ENCODE results near the gene HOXC9. TPM values are rescaled to one million over a fixed set of nuclear protein-coding genes. Genes with fewer than 3 reads are reported as not detected.

HOXC9 gene
- polyA plus RNA-seq, 1 experiment = 1.2 TPM

DNA sequence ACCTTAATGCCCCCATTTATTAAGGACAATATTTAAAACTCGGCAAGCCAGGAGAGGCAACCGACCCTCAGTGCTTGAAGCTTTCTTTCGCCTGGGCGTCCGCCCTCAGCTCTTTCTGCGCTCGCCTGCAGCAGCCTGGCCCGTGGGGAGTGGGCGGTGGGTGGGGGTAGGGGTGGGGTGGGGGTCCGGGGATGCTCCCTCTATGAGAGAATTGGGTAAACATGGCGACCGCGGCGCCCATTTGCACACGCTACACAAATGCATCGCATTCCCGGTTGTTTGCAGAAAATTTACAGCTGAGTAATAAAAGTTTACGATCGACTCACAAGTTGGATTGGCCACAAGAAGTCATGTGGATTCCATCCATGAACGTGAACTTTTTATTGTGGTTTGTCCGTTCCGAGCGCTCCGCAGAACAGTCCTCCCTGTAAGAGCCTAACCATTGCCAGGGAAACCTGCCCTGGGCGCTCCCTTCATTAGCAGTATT lies 16.6 kb downstream of the HOXC9 start:
- CTCF ChIA-PET = interaction anchor here (1.3 to 2.9 kb wide), 8 partner anchors 10 to 199 kb away, joined by 4 to 22 read pairs (median 12); partner anchors contain the start of genes HOXC11, HOXC8 and HOXC9
- DNase-seq (ENCODE audit: low read depth) = peak; percentile 52
- no peaks in the 10 kb centered on the region for H3K36me3 ChIP-seq (ENCODE audit: control insufficient read depth, insufficient read depth, low read length)
- TF ChIP-seq, protein P1, sequence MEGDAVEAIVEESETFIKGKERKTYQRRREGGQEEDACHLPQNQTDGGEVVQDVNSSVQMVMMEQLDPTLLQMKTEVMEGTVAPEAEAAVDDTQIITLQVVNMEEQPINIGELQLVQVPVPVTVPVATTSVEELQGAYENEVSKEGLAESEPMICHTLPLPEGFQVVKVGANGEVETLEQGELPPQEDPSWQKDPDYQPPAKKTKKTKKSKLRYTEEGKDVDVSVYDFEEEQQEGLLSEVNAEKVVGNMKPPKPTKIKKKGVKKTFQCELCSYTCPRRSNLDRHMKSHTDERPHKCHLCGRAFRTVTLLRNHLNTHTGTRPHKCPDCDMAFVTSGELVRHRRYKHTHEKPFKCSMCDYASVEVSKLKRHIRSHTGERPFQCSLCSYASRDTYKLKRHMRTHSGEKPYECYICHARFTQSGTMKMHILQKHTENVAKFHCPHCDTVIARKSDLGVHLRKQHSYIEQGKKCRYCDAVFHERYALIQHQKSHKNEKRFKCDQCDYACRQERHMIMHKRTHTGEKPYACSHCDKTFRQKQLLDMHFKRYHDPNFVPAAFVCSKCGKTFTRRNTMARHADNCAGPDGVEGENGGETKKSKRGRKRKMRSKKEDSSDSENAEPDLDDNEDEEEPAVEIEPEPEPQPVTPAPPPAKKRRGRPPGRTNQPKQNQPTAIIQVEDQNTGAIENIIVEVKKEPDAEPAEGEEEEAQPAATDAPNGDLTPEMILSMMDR (IDR thresholded peaks at IDR 0.05; ENCODE audit: insufficient read depth, low read depth, low read length) = no peak
- peak overlapping the region; percentile 72 for H3K4me3 ChIP-seq (ENCODE audit: low read depth, low read length)
- H3K27me3 ChIP-seq (ENCODE audit: control insufficient read depth, insufficient read depth, low read length) = peaks cover 11% of the 10 kb centered on the region
- POLR2A ChIA-PET = interaction anchor here (0.8 kb wide), 1 partner anchor 10 kb away, joined by 4 read pairs; no protein-coding TSS in a partner anchor

DNA sequence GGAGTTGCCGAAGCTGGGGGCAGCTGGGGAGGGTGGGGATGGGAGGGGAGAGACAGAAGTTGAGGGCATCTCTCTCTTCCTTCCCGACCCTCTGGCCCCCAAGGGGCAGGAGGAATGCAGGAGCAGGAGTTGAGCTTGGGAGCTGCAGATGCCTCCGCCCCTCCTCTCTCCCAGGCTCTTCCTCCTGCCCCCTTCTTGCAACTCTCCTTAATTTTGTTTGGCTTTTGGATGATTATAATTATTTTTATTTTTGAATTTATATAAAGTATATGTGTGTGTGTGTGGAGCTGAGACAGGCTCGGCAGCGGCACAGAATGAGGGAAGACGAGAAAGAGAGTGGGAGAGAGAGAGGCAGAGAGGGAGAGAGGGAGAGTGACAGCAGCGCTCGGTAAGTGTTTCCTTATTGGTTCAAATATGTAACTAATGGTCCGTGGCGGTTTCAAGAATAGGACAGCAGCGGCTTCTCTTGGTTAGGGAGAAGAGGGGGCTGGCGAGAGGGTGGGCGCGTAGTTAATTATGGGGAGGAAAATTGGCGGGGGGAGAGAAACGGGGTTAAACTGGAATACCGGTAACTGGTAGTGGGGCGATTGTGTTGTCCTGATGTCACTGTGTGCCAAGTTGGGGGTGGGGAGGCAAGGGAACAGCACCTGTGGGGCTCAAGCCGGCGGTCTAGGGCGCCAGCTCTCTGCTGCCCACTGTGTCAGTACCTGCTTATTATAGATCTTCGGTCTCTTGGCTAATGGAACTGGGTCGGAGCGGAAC lies 17.2 kb downstream of the HOXC9 start:
- ChIA-PET POLR2A (interaction anchor here (0.5 to 0.8 kb wide), 4 partner anchors 8 to 16 kb away, joined by 3 to 9 read pairs (median 4); partner anchors contain the start of genes HOXC5 and HOXC8), CTCF (interaction anchor here (1.0 to 2.9 kb wide), 10 partner anchors 11 to 198 kb away, joined by 3 to 22 read pairs (median 9); partner anchors contain the start of genes HOXC11, HOXC8 and HOXC9)
- DNase-seq (ENCODE audit: low read depth) = no peak

DNA sequence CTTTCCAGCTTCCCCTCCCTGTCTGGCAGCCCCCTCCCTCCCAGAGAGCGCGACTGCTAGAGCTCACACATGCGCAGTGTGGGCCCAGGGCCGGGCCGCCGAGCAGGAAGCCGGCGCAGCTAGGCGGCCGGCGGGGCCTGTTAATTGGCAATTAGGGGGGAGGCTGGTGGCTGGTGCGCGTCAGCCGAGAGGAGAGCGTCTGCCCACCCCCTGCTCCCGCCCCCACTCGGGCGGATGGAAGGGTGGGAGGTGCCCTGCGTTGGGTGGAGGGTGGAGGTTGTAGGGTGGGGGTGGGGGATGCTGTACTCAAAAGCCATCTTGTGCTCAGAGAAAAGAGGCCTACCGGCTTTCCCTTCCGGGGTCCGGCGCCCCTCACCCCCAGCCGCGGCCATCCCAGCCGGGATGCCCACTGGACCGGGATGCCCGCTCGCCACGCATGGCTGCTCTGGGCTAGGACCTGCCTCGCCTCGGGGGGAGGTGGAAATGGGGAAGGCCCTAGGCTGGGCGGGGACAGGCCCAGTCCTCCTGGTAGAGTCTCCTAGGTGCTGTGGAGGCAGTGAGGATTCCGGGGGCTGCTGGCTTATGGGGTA lies 18.0 kb downstream of the HOXC9 start:
- no peak for DNase-seq (ENCODE audit: low read depth)
- ChIA-PET CTCF (interaction anchor here (1.0 to 2.9 kb wide), 8 partner anchors 12 to 190 kb away, joined by 3 to 22 read pairs (median 9); partner anchors contain the start of genes HOXC11, HOXC8 and HOXC9), POLR2A (interaction anchor here (0.6 kb wide), 2 partner anchors 9 to 15 kb away, joined by 3 to 9 read pairs; partner anchors contain the start of genes HOXC5 and HOXC8)
- peaks cover 13% of the 10 kb centered on the region for H3K27me3 ChIP-seq (ENCODE audit: control insufficient read depth, insufficient read depth, low read length)
- peak overlapping the region; percentile 72 for H3K4me3 ChIP-seq (ENCODE audit: low read depth, low read length)
- no peaks in the 10 kb centered on the region for H3K36me3 ChIP-seq (ENCODE audit: control insufficient read depth, insufficient read depth, low read length)
- TF ChIP-seq, protein P1 (IDR thresholded peaks at IDR 0.05; ENCODE audit: insufficient read depth, low read depth, low read length) = no peak

More for the DNA sequence above, 17.2 kb downstream of the HOXC9 start:
- H3K27me3 ChIP-seq (ENCODE audit: control insufficient read depth, insufficient read depth, low read length) = peaks cover 11% of the 10 kb centered on the region
- peak overlapping the region; percentile 72 for H3K4me3 ChIP-seq (ENCODE audit: low read depth, low read length)
- no peaks in the 10 kb centered on the region for H3K36me3 ChIP-seq (ENCODE audit: control insufficient read depth, insufficient read depth, low read length)
- TF ChIP-seq, protein P1 (IDR thresholded peaks at IDR 0.05; ENCODE audit: insufficient read depth, low read depth, low read length) = peak; percentile 17; the same call in 1 of the 2 replicates

DNA sequence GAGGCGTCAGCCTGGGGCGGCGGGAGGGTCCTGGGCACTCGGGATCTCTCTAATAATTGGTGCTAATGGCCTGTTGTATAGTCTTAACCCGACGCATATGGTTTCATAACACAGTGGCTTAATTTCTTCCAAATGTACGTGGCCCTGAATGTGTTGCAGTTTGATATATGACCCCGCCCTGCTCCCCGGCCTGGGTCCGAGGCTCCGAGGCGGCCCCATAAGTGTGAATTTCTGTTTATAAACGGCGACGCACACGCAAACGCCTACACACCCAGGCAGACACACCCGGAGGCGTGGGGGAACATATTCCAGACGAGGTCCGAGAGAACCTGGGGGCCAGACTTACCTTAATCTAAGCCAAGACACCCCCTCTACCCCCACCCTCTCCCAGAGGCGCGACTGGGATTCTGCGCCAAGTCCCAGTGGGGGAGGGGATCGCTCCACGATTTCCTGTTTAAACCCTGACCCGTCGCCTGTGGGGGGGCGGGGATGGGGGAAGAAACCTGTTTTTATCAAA lies 18.6 kb downstream of the HOXC9 start:
- ChIA-PET POLR2A (no interaction called here), CTCF (interaction anchor here (2.9 kb wide), 1 partner anchor 183 kb away, joined by 18 read pairs; no protein-coding TSS in a partner anchor)
- no peak for DNase-seq (ENCODE audit: low read depth)
- TF ChIP-seq, protein P1 (IDR thresholded peaks at IDR 0.05; ENCODE audit: insufficient read depth, low read depth, low read length) = no peak
- H3K36me3 ChIP-seq (ENCODE audit: control insufficient read depth, insufficient read depth, low read length) = no peaks in the 10 kb centered on the region
- peak overlapping the region; percentile 72 for H3K4me3 ChIP-seq (ENCODE audit: low read depth, low read length)
- peaks cover 13% of the 10 kb centered on the region for H3K27me3 ChIP-seq (ENCODE audit: control insufficient read depth, insufficient read depth, low read length)

Measured in BJ (cell line).